Keratinocyte (primary cell): ENCODE data around the gene PIM3.

Experiments
- CTCF ChIP-seq, 3 experiments: IDR thresholded peaks in 1 of 3; conservative IDR thresholded peaks in 1 of 3; optimal IDR thresholded peaks in 1 of 3; 2 replicates in 2 of 3; 3 replicates in 1 of 3; pipeline versions ENCODE3 to v1.5.1; 2011; ENCODE audit warnings: low read length in 3 of 3, mild to moderate bottlenecking in 3 of 3, moderate library complexity in 2 of 3, control low read depth in 1 of 3, inconsistent platforms in 1 of 3; ENCODE audit not compliant: insufficient read depth in 2 of 3; ENCODE audit errors: extremely low read depth in 1 of 3
- EZH2 ChIP-seq: IDR thresholded peaks from one replicate; pipeline ENCODE4 v1.6.1; 2012; ENCODE audit warnings: inconsistent platforms, mild to moderate bottlenecking, low read length, moderate library complexity

GRCh38 chr22:49991167-49991566 lies 30.6 kb downstream of the PIM3 start:
- TF ChIP-seq CTCF (optimal IDR thresholded peaks at IDR 0.05 in 1 of 3, IDR thresholded peaks at IDR 0.05 in 1 of 3, conservative IDR thresholded peaks at IDR 0.05 in 1 of 3; ENCODE audit: extremely low read depth in 1 of 3, insufficient read depth in 2 of 3, low read length in 3 of 3), result no peak
- no peak for TF ChIP-seq EZH2
